NOMO-1 treated with dmso at 0.1 percent for 144 hours (cell line): ENCODE measurements around the gene MRPL27.
A peak's percentile ranks its signal among the peaks of the same experiment; 100 is the strongest.

Source experiments
- DNase-seq: peaks from one replicate; lab custom pipeline; 2025; ENCODE audit not compliant: unreplicated experiment; lab: John Stamatoyannopoulos, UW

MRPL27 gene

GRCh38 chr17:50361561-50362480, 11.2 kb downstream of the MRPL27 start:
- peak; percentile 66 for DNase-seq

GRCh38 chr17:50360486-50361115, 12.4 kb downstream of the MRPL27 start:
- no peak for DNase-seq

- DNase-seq = no peak
These were observed 13.0 kb downstream of the MRPL27 start for GRCh38 chr17:50359998-50360461.

GRCh38 chr17:50359005-50359699, 13.8 kb downstream of the MRPL27 start:
- DNase-seq = no peak

GRCh38 chr17:50358177-50358576, 14.8 kb downstream of the MRPL27 start:
- DNase-seq = no peak

- no peak for DNase-seq
These were observed 16.0 kb downstream of the MRPL27 start for GRCh38 chr17:50356892-50357510.

- DNase-seq = no peak
These were observed 16.6 kb downstream of the MRPL27 start for GRCh38 chr17:50356418-50356817.

GRCh38 chr17:50355701-50356341, 17.2 kb downstream of the MRPL27 start:
- DNase-seq = no peak

- no peak for DNase-seq
These were observed 17.7 kb downstream of the MRPL27 start for GRCh38 chr17:50355336-50355700.

GRCh38 chr17:50354776-50355175, 18.2 kb downstream of the MRPL27 start:
- no peak for DNase-seq

GRCh38 chr17:50354198-50354597, 18.8 kb downstream of the MRPL27 start:
- no peak for DNase-seq

- DNase-seq = no peak
These were observed 19.3 kb downstream of the MRPL27 start for GRCh38 chr17:50353600-50354195.

GRCh38 chr17:50352693-50353599, 20.0 kb downstream of the MRPL27 start:
- no peak for DNase-seq

- no peak for DNase-seq
These were observed 20.8 kb downstream of the MRPL27 start for GRCh38 chr17:50352072-50352692.

- DNase-seq = no peak
These were observed 22.3 kb downstream of the MRPL27 start for GRCh38 chr17:50350733-50351132.

GRCh38 chr17:50349243-50349600, 23.8 kb downstream of the MRPL27 start:
- no peak for DNase-seq

GRCh38 chr17:50348522-50349242, 24.3 kb downstream of the MRPL27 start:
- no peak for DNase-seq

- DNase-seq = no peak
These were observed 25.1 kb downstream of the MRPL27 start for GRCh38 chr17:50347894-50348291.
